ENCODE measurements around the gene ARHGAP23.

DNA sequence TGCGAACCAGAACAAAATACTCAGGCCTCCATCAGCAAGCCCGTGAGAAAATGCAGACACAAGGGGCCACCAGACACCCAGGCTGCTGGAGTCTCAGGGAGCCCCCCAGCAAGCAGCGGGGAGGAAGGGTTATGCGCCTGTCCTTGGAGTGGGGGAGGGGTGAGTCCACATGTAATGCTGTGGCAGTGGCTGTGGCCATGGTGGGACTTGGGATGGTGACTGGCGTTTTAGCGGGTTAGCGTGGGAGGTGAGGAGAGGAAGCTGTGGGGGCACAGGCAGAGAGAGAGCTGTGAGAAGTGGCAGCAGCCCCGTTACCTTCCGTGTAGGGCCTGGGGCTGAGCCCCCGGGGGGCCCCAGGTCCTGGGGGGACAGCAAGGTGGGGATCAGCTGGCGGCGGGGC lies 119.2 kb downstream of the ARHGAP23 start:
- TF ChIP-seq POLR2AphosphoS5 (IDR thresholded peaks at IDR 0.05) (no peak), CTCF (IDR thresholded peaks at IDR 0.05) (no peak), EP300 (IDR thresholded peaks at IDR 0.05) (no peak)
